GM12891 (cell line): ENCODE results near the gene APOL3.

Experiments used
- POLR2A ChIP-seq: IDR thresholded peaks from 2 replicates; pipeline ENCODE4 v1.6.1; 2011; ENCODE audit warnings: low read depth, low read length, control low read depth
- POLR2AphosphoS5 ChIP-seq: IDR thresholded peaks from 2 replicates; pipeline ENCODE4 v1.6.1; 2011; ENCODE audit warnings: low read depth, low read length, control low read depth
- SPI1 ChIP-seq: IDR thresholded peaks from 2 replicates; pipeline ENCODE4 v1.6.1; 2011; ENCODE audit warnings: low read depth, low read length, control low read depth
- TAF1 ChIP-seq: IDR thresholded peaks from 2 replicates; pipeline ENCODE4 v1.6.1; 2011; ENCODE audit warnings: low read depth, low read length, control low read depth

GRCh38 chr22:36193171-36193570 lies 32.6 kb upstream of the APOL3 start:
- TF ChIP-seq POLR2A (no peak), TAF1 (no peak), POLR2AphosphoS5 (no peak), SPI1 (no peak)
